ENCODE measurements around the gene POU2AF3.

DNA sequence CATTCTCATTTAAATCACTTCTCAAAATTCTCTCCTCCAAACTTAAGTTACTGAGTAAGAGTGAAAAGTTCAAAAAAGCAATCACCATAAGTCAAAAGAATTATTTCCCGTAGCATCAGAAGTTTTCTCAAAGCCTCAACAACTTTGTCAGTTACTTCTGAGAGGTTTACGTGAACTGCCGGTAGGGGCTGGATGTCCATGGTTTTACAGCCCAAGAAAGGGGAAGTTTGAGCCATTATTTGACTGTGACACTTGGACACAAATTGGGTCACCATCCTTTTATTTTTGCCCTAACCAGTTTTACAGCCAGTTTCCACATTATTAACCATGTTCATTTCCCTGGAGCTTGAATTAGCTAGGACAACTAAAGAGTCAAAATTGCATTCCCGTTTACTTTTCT is 7.5 kb downstream of the POU2AF3 start:
- TF ChIP-seq, protein P1, sequence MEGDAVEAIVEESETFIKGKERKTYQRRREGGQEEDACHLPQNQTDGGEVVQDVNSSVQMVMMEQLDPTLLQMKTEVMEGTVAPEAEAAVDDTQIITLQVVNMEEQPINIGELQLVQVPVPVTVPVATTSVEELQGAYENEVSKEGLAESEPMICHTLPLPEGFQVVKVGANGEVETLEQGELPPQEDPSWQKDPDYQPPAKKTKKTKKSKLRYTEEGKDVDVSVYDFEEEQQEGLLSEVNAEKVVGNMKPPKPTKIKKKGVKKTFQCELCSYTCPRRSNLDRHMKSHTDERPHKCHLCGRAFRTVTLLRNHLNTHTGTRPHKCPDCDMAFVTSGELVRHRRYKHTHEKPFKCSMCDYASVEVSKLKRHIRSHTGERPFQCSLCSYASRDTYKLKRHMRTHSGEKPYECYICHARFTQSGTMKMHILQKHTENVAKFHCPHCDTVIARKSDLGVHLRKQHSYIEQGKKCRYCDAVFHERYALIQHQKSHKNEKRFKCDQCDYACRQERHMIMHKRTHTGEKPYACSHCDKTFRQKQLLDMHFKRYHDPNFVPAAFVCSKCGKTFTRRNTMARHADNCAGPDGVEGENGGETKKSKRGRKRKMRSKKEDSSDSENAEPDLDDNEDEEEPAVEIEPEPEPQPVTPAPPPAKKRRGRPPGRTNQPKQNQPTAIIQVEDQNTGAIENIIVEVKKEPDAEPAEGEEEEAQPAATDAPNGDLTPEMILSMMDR (IDR thresholded peaks at IDR 0.05 in 2 of 3, conservative IDR thresholded peaks at IDR 0.05 in 1 of 3; ENCODE audit: borderline replicate concordance in 1 of 3, insufficient read depth in 1 of 3, low read depth in 2 of 3, low read length in 2 of 3), result no peak
- TF ChIP-seq CEBPB (IDR thresholded peaks at IDR 0.05; ENCODE audit: low read depth) (no peak), POLR2A (IDR thresholded peaks at IDR 0.05; ENCODE audit: borderline replicate concordance, extremely low read depth, insufficient read depth, insufficient read length) (no peak), EZH2phosphoT487 (IDR thresholded peaks at IDR 0.05; ENCODE audit: borderline replicate concordance) (no peak), ELF1 (IDR thresholded peaks at IDR 0.05; ENCODE audit: borderline replicate concordance, low read depth) (no peak), SIN3A (IDR thresholded peaks at IDR 0.05; ENCODE audit: low read depth) (no peak), SP1 (IDR thresholded peaks at IDR 0.05; ENCODE audit: low read depth) (no peak), POLR2AphosphoS5 (IDR thresholded peaks at IDR 0.05; ENCODE audit: low read depth, low read length) (no peak), EZH2 (IDR thresholded peaks at IDR 0.05) (no peak), YY1 (IDR thresholded peaks at IDR 0.05; ENCODE audit: extremely low read depth, insufficient replicate concordance, low read depth, low read length) (no peak)

Data from HCT116 (cell line).